Measurements from ENCODE around the gene CD99.
A peak's percentile ranks its signal among the peaks of the same experiment; 100 is the strongest.
"Not testable (repeated sequence)": the region's sequence is repeated elsewhere in the genome, so short reads cannot be mapped to it uniquely, and the experiment has no call there.

Gene CD99

GRCh38 chrX:2740672-2741071 is 49.6 kb downstream of the CD99 start:
- no peak for TF ChIP-seq CTCF (IDR thresholded peaks at IDR 0.05; ENCODE audit: insufficient read depth, low read depth, low read length, missing control alignments)
- DNase-seq (ENCODE audit: low read depth), result no peak
- H3K4me3 ChIP-seq (ENCODE audit: low read length), result no peak overlapping the region

- no peak for TF ChIP-seq CTCF (IDR thresholded peaks at IDR 0.05; ENCODE audit: insufficient read depth, low read depth, low read length, missing control alignments)
- no peak for DNase-seq (ENCODE audit: low read depth)
- no peak overlapping the region for H3K4me3 ChIP-seq (ENCODE audit: low read length)
Observed at GRCh38 chrX:2741386-2741785, 50.3 kb downstream of the CD99 start.

GRCh38 chrX:2746250-2746649 is 55.2 kb downstream of the CD99 start:
- not testable (repeated sequence) for DNase-seq (ENCODE audit: low read depth); H3K4me3 ChIP-seq (ENCODE audit: low read length)

GRCh38 chrX:2748171-2748814 is 57.2 kb downstream of the CD99 start:
- H3K4me3 ChIP-seq (ENCODE audit: low read length), result no peak overlapping the region
- peak; percentile 50 for DNase-seq (ENCODE audit: low read depth)
- TF ChIP-seq CTCF (IDR thresholded peaks at IDR 0.05; ENCODE audit: insufficient read depth, low read depth, low read length, missing control alignments), result no peak

GRCh38 chrX:2748815-2749188 is 57.7 kb downstream of the CD99 start:
- TF ChIP-seq CTCF (IDR thresholded peaks at IDR 0.05; ENCODE audit: insufficient read depth, low read depth, low read length, missing control alignments), result no peak
- no peak for DNase-seq (ENCODE audit: low read depth)
- no peak overlapping the region for H3K4me3 ChIP-seq (ENCODE audit: low read length)

GRCh38 chrX:2751291-2751690 is 60.2 kb downstream of the CD99 start:
- no peak overlapping the region for H3K4me3 ChIP-seq (ENCODE audit: low read length)
- no peak for TF ChIP-seq CTCF (IDR thresholded peaks at IDR 0.05; ENCODE audit: insufficient read depth, low read depth, low read length, missing control alignments)
- peak; percentile 9 for DNase-seq (ENCODE audit: low read depth)

- peak within 1 kb of the TSS; percentile 26 for H3K4me3 ChIP-seq (ENCODE audit: low read length)
- DNase-seq (ENCODE audit: low read depth), result peak; percentile 75
Observed at GRCh38 chrX:2751874-2752300, 60.8 kb downstream of the CD99 start, which contains the start of gene XG. Gene XG, plus strand, starts transcription at chrX:2752040. Its CDS starts 235 bp downstream, at chrX:2752275.

- peak overlapping the region; percentile 26 for H3K4me3 ChIP-seq (ENCODE audit: low read length)
- DNase-seq (ENCODE audit: low read depth), result peak; percentile 9
Observed at GRCh38 chrX:2752441-2752840, 61.3 kb downstream of the CD99 start.

GRCh38 chrX:2755163-2755715 is 64.1 kb downstream of the CD99 start:
- not testable (repeated sequence) for DNase-seq (ENCODE audit: low read depth)

More at GRCh38 chrX:2755163-2755715, 64.1 kb downstream of the CD99 start:
- not testable (repeated sequence) for H3K4me3 ChIP-seq (ENCODE audit: low read length)

All from epithelial cell of esophagus (primary cell).